Endothelial cell of umbilical vein (primary cell): ENCODE data around the gene HBS1L. TPM values are rescaled to one million over a fixed set of nuclear protein-coding genes. Genes with fewer than 3 reads are reported as not detected.

Experiments
- BruUV-seq: library from RNA; stranded (reverse); fragments of 400-500 nt; replicated peaks from 2 replicates; lab custom pipeline; 2021; lab: Mats Ljungman, UMichigan
- CTCF ChIA-PET: fragments of 300-600, 350-600 bp; sonication (Branson Sonifier 250); formaldehyde crosslinking; loops from one replicate; lab custom pipeline; 2021; ENCODE audit warnings: antibody characterized with exemption, inconsistent platforms; lab: Charles Lee
- POLR2A ChIA-PET: fragments of 300-600, 350-600 bp; sonication (Branson Sonifier 250); formaldehyde crosslinking; loops from one replicate; lab custom pipeline; 2021; ENCODE audit warnings: antibody characterized with exemption, inconsistent platforms; lab: Charles Lee
- DNase-seq: peaks from one replicate; pipeline ENCODE4 v3.0.0-alpha.2; 2011; ENCODE audit warnings: low read depth, low spot score
- FAIRE-seq: peaks from 2 replicates; lab custom pipeline; 2011; peaks lifted over from hg19 to GRCh38; lab: Jason Lieb, UNC
- H2AFZ ChIP-seq: 2 replicates; pipeline ENCODE4 v1.6.0; 2012; ENCODE audit warnings: low read depth, low read length, control low read depth, inconsistent platforms
- H3K27ac ChIP-seq: 2 replicates; pipeline ENCODE4 v1.5.1; 2011; ENCODE audit warnings: low read depth, mild to moderate bottlenecking, control low read depth, low read length, moderate library complexity; ENCODE audit not compliant: insufficient read depth
- H3K27me3 ChIP-seq, 2 experiments: 2 replicates each; pipeline versions ENCODE4 v1.6.0 to v1.6.1; 2011; ENCODE audit warnings: low read length in 2 of 2, mixed read lengths in 1 of 2; ENCODE audit not compliant: control insufficient read depth in 2 of 2, insufficient read depth in 2 of 2
- H3K36me3 ChIP-seq, 2 experiments: 2 replicates in 1 of 2; 3 replicates in 1 of 2; pipeline ENCODE4 v1.5.1; 2011; ENCODE audit warnings: low read length in 2 of 2, mild to moderate bottlenecking in 1 of 2, moderate library complexity in 1 of 2; ENCODE audit not compliant: control insufficient read depth in 2 of 2, insufficient read depth in 2 of 2; ENCODE audit errors: extremely low read depth in 1 of 2
- H3K4me1 ChIP-seq: 3 replicates; pipeline ENCODE4 v1.5.1; 2011; ENCODE audit warnings: mild to moderate bottlenecking, low read length; ENCODE audit not compliant: control insufficient read depth, insufficient read depth; ENCODE audit errors: extremely low read depth
- H3K4me2 ChIP-seq: 2 replicates; pipeline ENCODE4 v1.6.1; 2011; ENCODE audit warnings: low read length, control low read depth, mixed read lengths; ENCODE audit not compliant: insufficient read depth
- H3K4me3 ChIP-seq, 3 experiments: fragments of 200-600 bp in 1 of 3; sonication (generic), shearing (Covaris generic) in 1 of 3; replicated peaks in 1 of 3; 2 replicates each; pipeline ENCODE4 v1.5.1; 2011 to 2016; ENCODE audit warnings: control low read depth in 3 of 3, low read length in 3 of 3, mild to moderate bottlenecking in 2 of 3, inconsistent platforms in 1 of 3, low read depth in 1 of 3, moderate library complexity in 1 of 3; ENCODE audit not compliant: insufficient read depth in 1 of 3
- H3K79me2 ChIP-seq: 2 replicates; pipeline ENCODE4 v1.6.0; 2012; ENCODE audit warnings: low read length, inconsistent platforms; ENCODE audit not compliant: control insufficient read depth, insufficient read depth
- H3K9ac ChIP-seq: replicated peaks from 2 replicates; pipeline ENCODE3; 2011; ENCODE audit warnings: low read length, control low read depth; ENCODE audit not compliant: insufficient read depth; ENCODE audit errors: extremely low read depth
- H3K9me1 ChIP-seq: replicated peaks from 3 replicates; pipeline ENCODE4 v1.6.0; 2011; ENCODE audit warnings: mild to moderate bottlenecking, low read length; ENCODE audit not compliant: control insufficient read depth, insufficient read depth; ENCODE audit errors: extremely low read depth
- H3K9me3 ChIP-seq: replicated peaks from 2 replicates; pipeline ENCODE4 v1.5.1; 2012; ENCODE audit warnings: low read length, inconsistent platforms; ENCODE audit not compliant: control insufficient read depth, insufficient read depth
- H4K20me1 ChIP-seq: replicated peaks from 2 replicates; pipeline ENCODE3; 2011; ENCODE audit warnings: mild to moderate bottlenecking, low read length; ENCODE audit not compliant: control insufficient read depth, insufficient read depth; ENCODE audit errors: extremely low read depth
- CTCF ChIP-seq, 2 donors: IDR thresholded peaks; 1 replicate in 1 of 2; 2 replicates in 1 of 2; pipeline ENCODE4 v1.5.1; 2011; ENCODE audit warnings: low read length in 2 of 2, mild to moderate bottlenecking in 2 of 2, moderate library complexity in 2 of 2, control low read depth in 1 of 2, inconsistent platforms in 1 of 2, low read depth in 1 of 2; ENCODE audit not compliant: insufficient read depth in 1 of 2; ENCODE audit errors: extremely low read depth in 1 of 2
- EZH2 ChIP-seq: IDR thresholded peaks from 2 replicates; pipeline ENCODE4 v1.6.1; 2012; ENCODE audit warnings: borderline replicate concordance, low read depth, mild to moderate bottlenecking, moderate library complexity, low read length, inconsistent platforms; ENCODE audit not compliant: severe bottlenecking
- FOS ChIP-seq: IDR thresholded peaks from 2 replicates; pipeline ENCODE4 v1.6.1; 2011; ENCODE audit warnings: mild to moderate bottlenecking, low read length, moderate library complexity, borderline replicate concordance; ENCODE audit not compliant: insufficient read depth
- GATA2 ChIP-seq: IDR thresholded peaks from 2 replicates; pipeline ENCODE4 v1.7.0; 2011; ENCODE audit warnings: low read depth, mild to moderate bottlenecking, moderate library complexity, mixed read lengths, low read length; ENCODE audit not compliant: insufficient read length, insufficient read depth
- JUN ChIP-seq: IDR thresholded peaks from 2 replicates; pipeline ENCODE4 v1.6.1; 2011; ENCODE audit warnings: borderline replicate concordance, low read depth; ENCODE audit not compliant: insufficient read length, insufficient read depth
- MYC ChIP-seq: IDR thresholded peaks from one replicate; pipeline ENCODE4 v1.6.1; 2011; ENCODE audit warnings: mild to moderate bottlenecking, low read depth, low read length
- POLR2A ChIP-seq: IDR thresholded peaks from 2 replicates; pipeline ENCODE4 v1.6.1; 2012; ENCODE audit warnings: low read depth, mild to moderate bottlenecking, control low read depth, low read length
- POLR2AphosphoS5 ChIP-seq: IDR thresholded peaks from 2 replicates; pipeline ENCODE4 v1.6.1; 2012; ENCODE audit warnings: low read depth, mild to moderate bottlenecking, control low read depth, low read length, moderate library complexity; ENCODE audit not compliant: insufficient read depth
- dilution Hi-C: fragments of 300-500 bp; cut with MboI; formaldehyde crosslinking; loops from one replicate; pipeline ENCODE4 v1.15.0; 2019; ENCODE audit warnings: low sequenced_read_pairs; ENCODE audit not compliant: extremely low pct_ligation_motif_present
- intact Hi-C: fragments of 100-400 bp; cut with micrococcal nuclease; formaldehyde crosslinking; loops from one replicate; pipeline ENCODE4 v1.10.0; 2022
- polyA plus RNA-seq, 4 experiments: library from polyadenylated mRNA; depleted of rRNA in 3 of 4; stranded (reverse) in 3 of 4; unstranded in 1 of 4; fragments of >200 nt; gene quantifications; 2 replicates each; pipeline versions ENCODE4 v1.2.1 to v1.2.3, GENCODE V29; 2011 to 2012; ENCODE audit warnings: missing spikeins in 1 of 4
- total RNA-seq: library from RNA; stranded (reverse); gene quantifications from 2 replicates; pipeline ENCODE4 v1.2.3, GENCODE V29; 2021
- TF ChIP-seq, protein P1 (sequence below): IDR thresholded peaks from 2 replicates; pipeline ENCODE4 v1.6.1; 2011; ENCODE audit not compliant: insufficient read depth, insufficient read length

HBS1L gene
- total and polyA plus RNA-seq, 2 donors (not counting 3 experiments of a cell fraction or from before 2014, with no cell fraction given): 23.7 to 74.6 TPM

GRCh38 chr6:135085700-135086413 lies 31.2 kb upstream of the HBS1L start:
- no peaks in the 10 kb centered on the region for H3K36me3 ChIP-seq
- no peak overlapping the region for H3K4me3 ChIP-seq
- POLR2A ChIA-PET: no interaction called here
- DNase-seq: no peak
- no peak overlapping the region for H3K4me2 ChIP-seq
- no peak overlapping the region for H3K9ac ChIP-seq
- peaks cover 15 to 29% of the 10 kb centered on the region in 2 experiments for H3K27me3 ChIP-seq
- H3K27ac ChIP-seq: no peak overlapping the region
- H4K20me1 ChIP-seq: no peaks in the 10 kb centered on the region
- no peaks in the 10 kb centered on the region for H3K79me2 ChIP-seq
- H3K9me1 ChIP-seq: no peaks in the 10 kb centered on the region
- no peak for TF ChIP-seq CTCF (IDR thresholded peaks at IDR 0.05; ENCODE audit: extremely low read depth in 1 of 2, insufficient read depth in 1 of 2, low read depth in 1 of 2, low read length in 2 of 2)
- no peak for TF ChIP-seq GATA2
- TF ChIP-seq, protein P1, sequence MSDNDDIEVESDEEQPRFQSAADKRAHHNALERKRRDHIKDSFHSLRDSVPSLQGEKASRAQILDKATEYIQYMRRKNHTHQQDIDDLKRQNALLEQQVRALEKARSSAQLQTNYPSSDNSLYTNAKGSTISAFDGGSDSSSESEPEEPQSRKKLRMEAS: no peak
- no peaks in the 10 kb centered on the region for H3K4me1 ChIP-seq
- H2AFZ ChIP-seq: no peak overlapping the region
- no TSS peak for BruUV-seq
- CTCF ChIA-PET: interaction anchor here (1.3 to 1.9 kb wide), 4 partner anchors 10 to 77 kb away, joined by 4 to 8 read pairs (median 4); no protein-coding TSS in a partner anchor
- no peaks in the 10 kb centered on the region for H3K9me3 ChIP-seq
- dilution Hi-C loops: no loop called here
- FAIRE-seq: no peak
- intact Hi-C loops: no loop called here

DNA sequence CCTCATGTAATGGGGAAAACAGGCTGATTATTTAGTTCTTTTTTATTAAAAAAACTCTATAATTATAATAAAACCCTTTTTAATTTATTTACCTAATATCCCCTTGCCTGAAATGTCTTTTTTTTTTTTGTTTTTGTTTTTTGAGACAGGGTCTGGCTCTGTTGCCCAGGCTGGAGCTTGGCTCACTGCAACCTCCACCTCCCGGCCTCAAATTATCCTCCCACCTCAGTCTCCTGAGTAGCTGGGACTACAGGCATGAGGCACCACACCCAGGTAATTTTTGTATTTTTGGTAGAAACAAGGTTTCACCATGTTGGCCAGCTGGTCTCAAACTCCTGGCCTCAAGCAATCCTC lies 30.3 kb upstream of the HBS1L start:
- intact Hi-C loops: no loop called here
- no peaks in the 10 kb centered on the region for H3K4me1 ChIP-seq
- no peaks in the 10 kb centered on the region for H4K20me1 ChIP-seq
- FAIRE-seq (no peak), DNase-seq (no peak)
- no peaks in the 10 kb centered on the region for H3K36me3 ChIP-seq
- H3K27me3 ChIP-seq: peaks cover 12 to 21% of the 10 kb centered on the region in 2 experiments
- H3K4me2 ChIP-seq: no peak overlapping the region
- BruUV-seq: no TSS peak
- ChIA-PET POLR2A (no interaction called here), CTCF (interaction anchor here (1.7 to 1.9 kb wide), 2 partner anchors 11 to 78 kb away, joined by 4 to 8 read pairs; no protein-coding TSS in a partner anchor)
- no peak overlapping the region for H3K4me3 ChIP-seq
- no peak overlapping the region for H3K9ac ChIP-seq
- H3K9me1 ChIP-seq: no peaks in the 10 kb centered on the region
- dilution Hi-C loops: no loop called here
- TF ChIP-seq, protein P1: no peak
- TF ChIP-seq MYC: no peak
- no peak for TF ChIP-seq EZH2
- no peak for TF ChIP-seq GATA2
- TF ChIP-seq POLR2AphosphoS5: no peak
- TF ChIP-seq CTCF (IDR thresholded peaks at IDR 0.05; ENCODE audit: extremely low read depth in 1 of 2, insufficient read depth in 1 of 2, low read depth in 1 of 2, low read length in 2 of 2): no peak
- TF ChIP-seq POLR2A: no peak
- no peak for TF ChIP-seq JUN
- TF ChIP-seq FOS: no peak
- no peaks in the 10 kb centered on the region for H3K9me3 ChIP-seq
- no peak overlapping the region for H2AFZ ChIP-seq
- no peaks in the 10 kb centered on the region for H3K79me2 ChIP-seq
- H3K27ac ChIP-seq: no peak overlapping the region
